HG03135 (cell line): ENCODE results near the gene KCNJ15.

Experiments
- ATAC-seq: cut with Tn5 transposase; IDR thresholded peaks from one replicate; pipeline ENCODE4 v1.9.1; 2021; ENCODE audit warnings: mild to moderate bottlenecking, moderate library complexity; ENCODE audit not compliant: unreplicated experiment

Gene KCNJ15

GRCh38 chr21:38351961-38352521 is 95.2 kb downstream of the KCNJ15 start:
- ATAC-seq = no peak

DNA sequence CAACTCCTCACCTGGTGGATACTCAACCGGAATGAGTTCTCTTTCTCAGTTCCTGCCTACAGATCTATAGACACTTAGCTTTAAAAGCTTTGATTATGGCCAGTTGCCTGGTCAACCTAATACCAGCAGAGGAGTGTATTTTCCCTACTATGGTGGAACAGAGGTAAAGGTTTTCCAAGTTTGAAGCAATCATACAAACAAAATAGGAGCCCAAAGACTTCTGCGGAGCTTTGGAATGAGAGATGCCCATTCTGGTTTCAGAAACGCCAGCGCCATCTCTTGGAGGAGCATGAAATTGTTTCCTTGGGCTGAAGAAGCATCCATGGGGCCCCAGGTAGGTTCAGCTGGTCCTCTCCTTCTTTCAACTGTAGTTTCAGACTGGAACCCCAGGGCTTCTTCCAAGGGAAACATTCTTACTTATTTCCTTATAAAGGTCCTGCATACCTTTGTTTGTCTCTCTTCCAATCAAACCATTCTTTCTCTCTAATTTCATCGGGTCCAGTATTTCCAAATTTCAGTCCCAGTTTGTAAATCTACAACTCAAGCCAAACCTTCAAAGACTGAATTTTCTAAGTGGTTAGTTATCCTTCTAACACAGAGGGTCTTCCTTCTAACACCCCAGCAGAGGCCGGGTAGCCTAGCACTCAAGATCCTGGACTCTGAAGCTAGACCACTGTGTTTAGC is 95.9 kb downstream of the KCNJ15 start:
- ATAC-seq = no peak

DNA sequence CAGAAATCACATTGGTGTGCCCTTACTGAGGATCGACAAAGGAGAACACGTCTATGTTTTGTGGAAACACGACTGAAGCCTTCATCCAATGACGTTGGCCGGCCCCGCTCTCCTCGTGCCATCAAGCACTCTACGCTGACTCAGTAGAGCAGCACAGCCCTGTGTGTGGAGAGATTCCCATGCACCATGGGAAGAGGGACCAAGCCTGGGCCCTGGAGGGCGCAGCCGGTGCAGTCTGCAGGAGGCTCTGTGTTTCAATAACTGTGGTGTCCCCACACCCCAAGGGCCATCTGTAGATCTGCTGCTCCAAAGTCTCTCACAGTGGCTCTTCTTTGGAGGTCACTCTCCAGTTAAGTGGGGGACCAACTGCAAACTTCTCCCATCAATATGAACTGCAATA is 97.4 kb downstream of the KCNJ15 start:
- ATAC-seq = no peak

- no peak for ATAC-seq
Measured at GRCh38 chr21:38354746-38355145, 98.0 kb downstream of the KCNJ15 start.

- no peak for ATAC-seq
Measured at GRCh38 chr21:38355353-38355752, 98.6 kb downstream of the KCNJ15 start.

- no peak for ATAC-seq
Measured at GRCh38 chr21:38355992-38356781, 99.4 kb downstream of the KCNJ15 start.
